Measurements from ENCODE around the gene EFL1.
"Not testable (repeated sequence)": the region's sequence is repeated elsewhere in the genome, so short reads cannot be mapped to it uniquely, and the experiment has no call there.

The EFL1 gene

DNA sequence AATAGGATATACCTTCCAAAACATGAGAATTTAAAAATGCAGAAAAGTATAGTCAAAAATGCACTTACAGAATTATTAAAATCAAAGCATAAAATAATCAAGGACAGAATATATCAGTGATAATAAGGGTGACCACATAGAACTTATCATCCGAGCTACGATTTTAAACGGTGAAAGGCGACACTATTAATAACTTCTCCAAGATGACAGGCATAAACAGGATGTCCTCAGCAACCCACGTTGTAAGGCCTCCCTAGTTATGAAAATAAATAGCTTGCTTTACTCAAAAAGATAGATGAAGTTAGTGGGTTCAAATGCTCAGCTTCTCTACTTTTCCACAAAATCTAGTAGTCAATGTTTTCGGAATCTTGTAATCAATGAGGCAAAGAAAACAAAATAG lies 68.0 kb downstream of the EFL1 start:
- not testable (repeated sequence) for H2AFZ ChIP-seq (ENCODE audit: insufficient read depth, low read length, poor library complexity); H3K36me3 ChIP-seq (ENCODE audit: control insufficient read depth in 1 of 2, insufficient read depth in 2 of 2, low read length in 2 of 2); H4K8ac ChIP-seq (ENCODE audit: low read depth, low read length); H4K91ac ChIP-seq (ENCODE audit: low read depth, low read length); H3K9me3 ChIP-seq (ENCODE audit: insufficient read depth, low read depth, low read length); H3K4ac ChIP-seq (ENCODE audit: low read depth, low read length); H2BK12ac ChIP-seq (ENCODE audit: low read length); H2BK5ac ChIP-seq (ENCODE audit: low read depth, low read length, poor library complexity); H3K9ac ChIP-seq (ENCODE audit: low read length); H3K4me3 ChIP-seq (ENCODE audit: low read depth, low read length); H3K4me1 ChIP-seq (ENCODE audit: control insufficient read depth in 1 of 2, insufficient read depth in 2 of 2, low read length in 2 of 2); H3K14ac ChIP-seq (ENCODE audit: low read length); H2BK120ac ChIP-seq (ENCODE audit: insufficient read depth, low read length, poor library complexity); H3K27ac ChIP-seq (ENCODE audit: low read depth, low read length); H3K4me2 ChIP-seq (ENCODE audit: low read length); H3K79me2 ChIP-seq (ENCODE audit: control insufficient read depth, insufficient read depth, low read length, poor library complexity); DNase-seq; H3K23ac ChIP-seq (ENCODE audit: low read length); H2AK5ac ChIP-seq (ENCODE audit: low read length); H3K79me1 ChIP-seq (ENCODE audit: low read length); H4K12ac ChIP-seq (ENCODE audit: low read depth, low read length); H3K18ac ChIP-seq (ENCODE audit: low read length); H3K27me3 ChIP-seq (ENCODE audit: insufficient read depth, low read length)
- no CpG with 5 or more reads among the region's 6 CpGs for WGBS (ENCODE audit: extremely low coverage, insufficient coverage, insufficient read length)

DNA sequence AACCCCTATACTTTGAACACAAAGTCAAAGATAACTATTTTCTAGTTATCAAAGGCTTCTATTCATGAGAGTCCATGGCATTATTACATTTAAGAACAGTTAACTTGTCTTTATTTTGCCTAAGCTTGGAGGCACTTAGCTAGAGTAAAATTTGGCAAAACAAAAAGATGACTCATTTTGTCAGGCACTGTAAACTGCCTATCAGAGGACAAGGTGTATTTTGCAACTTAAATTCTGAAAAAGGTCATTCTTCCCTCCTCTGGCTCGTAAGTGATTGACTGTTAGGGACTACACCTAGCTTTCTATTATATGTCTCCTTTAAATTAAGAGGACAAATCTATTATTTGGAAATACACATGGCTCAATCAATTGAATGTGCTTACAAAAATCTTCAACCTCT lies 69.1 kb downstream of the EFL1 start:
- not testable (repeated sequence) for H2BK12ac ChIP-seq (ENCODE audit: low read length); H4K91ac ChIP-seq (ENCODE audit: low read depth, low read length); H3K79me2 ChIP-seq (ENCODE audit: control insufficient read depth, insufficient read depth, low read length, poor library complexity); H2BK120ac ChIP-seq (ENCODE audit: insufficient read depth, low read length, poor library complexity); H2AK5ac ChIP-seq (ENCODE audit: low read length); H3K27ac ChIP-seq (ENCODE audit: low read depth, low read length); H3K79me1 ChIP-seq (ENCODE audit: low read length); H3K9ac ChIP-seq (ENCODE audit: low read length); H2AFZ ChIP-seq (ENCODE audit: insufficient read depth, low read length, poor library complexity); H3K4me2 ChIP-seq (ENCODE audit: low read length); H3K27me3 ChIP-seq (ENCODE audit: insufficient read depth, low read length); DNase-seq; H3K18ac ChIP-seq (ENCODE audit: low read length); H3K14ac ChIP-seq (ENCODE audit: low read length); H3K36me3 ChIP-seq (ENCODE audit: control insufficient read depth in 1 of 2, insufficient read depth in 2 of 2, low read length in 2 of 2); H3K9me3 ChIP-seq (ENCODE audit: insufficient read depth, low read depth, low read length); H3K4me1 ChIP-seq (ENCODE audit: control insufficient read depth in 1 of 2, insufficient read depth in 2 of 2, low read length in 2 of 2); H3K4me3 ChIP-seq (ENCODE audit: low read depth, low read length); H2BK5ac ChIP-seq (ENCODE audit: low read depth, low read length, poor library complexity); H3K4ac ChIP-seq (ENCODE audit: low read depth, low read length); H3K23ac ChIP-seq (ENCODE audit: low read length); H4K12ac ChIP-seq (ENCODE audit: low read depth, low read length); H4K8ac ChIP-seq (ENCODE audit: low read depth, low read length)
- no CpG with 5 or more reads among the region's 1 CpG for WGBS (ENCODE audit: extremely low coverage, insufficient coverage, insufficient read length)

DNA sequence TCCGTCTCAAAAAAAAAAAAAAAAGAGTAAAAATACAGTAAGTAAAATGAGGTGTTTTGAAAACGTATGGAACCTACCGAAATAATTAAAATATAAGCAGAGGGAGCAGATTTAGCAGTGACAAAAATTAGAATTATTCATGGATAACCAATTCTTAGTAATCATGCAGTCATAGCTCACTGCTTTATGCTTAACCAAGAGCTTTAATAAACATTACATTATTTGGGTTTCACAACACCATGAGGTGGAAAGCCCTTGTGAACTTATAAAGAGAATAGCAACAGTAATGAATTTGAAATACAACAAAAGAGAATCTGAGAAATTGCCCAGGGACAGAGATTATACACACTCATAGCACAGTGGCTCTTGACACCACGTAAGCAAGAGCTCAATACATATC lies 70.1 kb downstream of the EFL1 start:
- not testable (repeated sequence) for H4K91ac ChIP-seq (ENCODE audit: low read depth, low read length); H3K14ac ChIP-seq (ENCODE audit: low read length); H3K4me3 ChIP-seq (ENCODE audit: low read depth, low read length); H2BK120ac ChIP-seq (ENCODE audit: insufficient read depth, low read length, poor library complexity); H2AFZ ChIP-seq (ENCODE audit: insufficient read depth, low read length, poor library complexity); H3K18ac ChIP-seq (ENCODE audit: low read length); DNase-seq; H4K12ac ChIP-seq (ENCODE audit: low read depth, low read length); H3K23ac ChIP-seq (ENCODE audit: low read length); H2BK5ac ChIP-seq (ENCODE audit: low read depth, low read length, poor library complexity); H3K36me3 ChIP-seq (ENCODE audit: control insufficient read depth in 1 of 2, insufficient read depth in 2 of 2, low read length in 2 of 2); H3K27ac ChIP-seq (ENCODE audit: low read depth, low read length); H3K4me2 ChIP-seq (ENCODE audit: low read length); H3K27me3 ChIP-seq (ENCODE audit: insufficient read depth, low read length); H3K79me1 ChIP-seq (ENCODE audit: low read length); H4K8ac ChIP-seq (ENCODE audit: low read depth, low read length); H3K4me1 ChIP-seq (ENCODE audit: control insufficient read depth in 1 of 2, insufficient read depth in 2 of 2, low read length in 2 of 2); H2AK5ac ChIP-seq (ENCODE audit: low read length); H3K9me3 ChIP-seq (ENCODE audit: insufficient read depth, low read depth, low read length); H3K9ac ChIP-seq (ENCODE audit: low read length); H3K4ac ChIP-seq (ENCODE audit: low read depth, low read length); H2BK12ac ChIP-seq (ENCODE audit: low read length); H3K79me2 ChIP-seq (ENCODE audit: control insufficient read depth, insufficient read depth, low read length, poor library complexity)
- WGBS (ENCODE audit: extremely low coverage, insufficient coverage, insufficient read length), result no CpG with 5 or more reads among the region's 4 CpGs

DNA sequence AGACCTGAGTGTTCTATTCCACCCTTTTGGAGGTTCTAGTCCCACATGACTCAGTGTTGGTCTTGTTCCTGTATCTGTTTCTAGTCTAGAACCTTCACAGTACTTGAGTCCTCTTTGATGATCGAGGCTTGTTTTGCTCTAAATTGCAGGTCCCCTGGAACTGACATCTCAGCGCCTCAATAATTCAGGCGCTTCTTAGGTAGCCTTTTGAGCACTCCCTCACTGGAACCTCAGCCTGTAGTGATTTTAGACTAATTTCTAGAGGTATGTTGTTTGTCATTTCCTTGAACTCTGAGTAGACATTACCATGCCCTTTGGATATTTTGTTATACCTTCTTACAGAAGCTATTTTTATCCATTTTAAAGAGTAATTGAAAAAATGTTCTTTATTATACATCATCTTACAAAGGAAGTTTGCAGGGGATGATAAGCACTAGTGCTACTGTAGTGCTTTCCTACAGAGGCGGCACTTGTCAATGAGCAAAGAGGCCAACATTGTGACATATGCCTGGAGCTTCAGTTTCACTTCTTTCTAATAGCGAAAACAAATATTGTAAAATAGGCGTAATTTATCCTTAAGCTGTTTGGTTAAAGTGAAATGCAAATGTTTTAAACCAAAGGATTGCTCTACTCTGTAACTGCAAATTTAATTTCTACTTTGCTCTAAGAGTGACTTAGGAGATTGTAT lies 75.7 kb downstream of the EFL1 start:
- no peak overlapping the region for H2AK5ac ChIP-seq (ENCODE audit: low read length)
- no peak overlapping the region for H2BK12ac ChIP-seq (ENCODE audit: low read length)
- H3K27me3 ChIP-seq (ENCODE audit: insufficient read depth, low read length), result no peaks in the 10 kb centered on the region
- no peak overlapping the region for H2BK120ac ChIP-seq (ENCODE audit: insufficient read depth, low read length, poor library complexity)
- H2AFZ ChIP-seq (ENCODE audit: insufficient read depth, low read length, poor library complexity), result no peak overlapping the region
- no peak overlapping the region for H3K18ac ChIP-seq (ENCODE audit: low read length)
- H2BK5ac ChIP-seq (ENCODE audit: low read depth, low read length, poor library complexity), result no peak overlapping the region
- no peaks in the 10 kb centered on the region for H3K79me1 ChIP-seq (ENCODE audit: low read length)
- H3K79me2 ChIP-seq (ENCODE audit: control insufficient read depth, insufficient read depth, low read length, poor library complexity), result no peaks in the 10 kb centered on the region
- no peak overlapping the region for H4K91ac ChIP-seq (ENCODE audit: low read depth, low read length)
- WGBS (ENCODE audit: extremely low coverage, insufficient coverage, insufficient read length), result no CpG with 5 or more reads among the region's 6 CpGs
- H3K9me3 ChIP-seq (ENCODE audit: insufficient read depth, low read depth, low read length), result no peaks in the 10 kb centered on the region
- no peak overlapping the region for H3K4me2 ChIP-seq (ENCODE audit: low read length)
- H3K14ac ChIP-seq (ENCODE audit: low read length), result no peak overlapping the region
- DNase-seq, result no peak
- H3K9ac ChIP-seq (ENCODE audit: low read length), result no peak overlapping the region
- H3K27ac ChIP-seq (ENCODE audit: low read depth, low read length), result no peak overlapping the region
- H3K4me1 ChIP-seq (ENCODE audit: control insufficient read depth in 1 of 2, insufficient read depth in 2 of 2, low read length in 2 of 2), result no peaks in the 10 kb centered on the region
- no peak overlapping the region for H4K8ac ChIP-seq (ENCODE audit: low read depth, low read length)
- no peak overlapping the region for H3K4me3 ChIP-seq (ENCODE audit: low read depth, low read length)
- no peak overlapping the region for H3K23ac ChIP-seq (ENCODE audit: low read length)
- H4K12ac ChIP-seq (ENCODE audit: low read depth, low read length), result no peak overlapping the region
- peaks cover 0 to 3% of the 10 kb centered on the region in 2 experiments for H3K36me3 ChIP-seq (ENCODE audit: control insufficient read depth in 1 of 2, insufficient read depth in 2 of 2, low read length in 2 of 2)
- no peak overlapping the region for H3K4ac ChIP-seq (ENCODE audit: low read depth, low read length)

Data from trophoblast cell (in vitro differentiated cells and primary cell).